BLaER1 (cell line): ENCODE results near the gene PPP6C.
A peak's percentile ranks its signal among the peaks of the same experiment; 100 is the strongest.
"Not testable (repeated sequence)": the region's sequence is repeated elsewhere in the genome, so short reads cannot be mapped to it uniquely, and the experiment has no call there.

Experiments
- H3K27ac ChIP-seq: shearing (Covaris generic); formaldehyde crosslinking; 2 replicates; pipeline ENCODE4 v1.8.1; 2022
- H3K27me3 ChIP-seq: shearing (Covaris generic); formaldehyde crosslinking; 2 replicates; pipeline ENCODE4 v1.8.1; 2022
- H3K36me3 ChIP-seq: shearing (Covaris generic); formaldehyde crosslinking; 2 replicates; pipeline ENCODE4 v1.8.1; 2022
- H3K4me1 ChIP-seq: shearing (Covaris generic); formaldehyde crosslinking; 2 replicates; pipeline ENCODE4 v1.8.1; 2022
- H3K4me2 ChIP-seq: shearing (Covaris generic); formaldehyde crosslinking; 2 replicates; pipeline ENCODE4 v1.8.1; 2022
- H3K4me3 ChIP-seq: shearing (Covaris generic); formaldehyde crosslinking; 2 replicates; pipeline ENCODE4 v1.8.1; 2022
- H3K9ac ChIP-seq: shearing (Covaris generic); formaldehyde crosslinking; 2 replicates; pipeline ENCODE4 v1.8.1; 2022
- H3K9me3 ChIP-seq: shearing (Covaris generic); formaldehyde crosslinking; 2 replicates; pipeline ENCODE4 v1.8.1; 2022
- H4K20me1 ChIP-seq: shearing (Covaris generic); formaldehyde crosslinking; 2 replicates; pipeline ENCODE4 v1.8.1; 2022
- Cebpa-rat ChIP-seq: shearing (Covaris generic); IDR thresholded peaks from 2 replicates; pipeline ENCODE4 v1.8.1; 2022

The PPP6C gene

DNA sequence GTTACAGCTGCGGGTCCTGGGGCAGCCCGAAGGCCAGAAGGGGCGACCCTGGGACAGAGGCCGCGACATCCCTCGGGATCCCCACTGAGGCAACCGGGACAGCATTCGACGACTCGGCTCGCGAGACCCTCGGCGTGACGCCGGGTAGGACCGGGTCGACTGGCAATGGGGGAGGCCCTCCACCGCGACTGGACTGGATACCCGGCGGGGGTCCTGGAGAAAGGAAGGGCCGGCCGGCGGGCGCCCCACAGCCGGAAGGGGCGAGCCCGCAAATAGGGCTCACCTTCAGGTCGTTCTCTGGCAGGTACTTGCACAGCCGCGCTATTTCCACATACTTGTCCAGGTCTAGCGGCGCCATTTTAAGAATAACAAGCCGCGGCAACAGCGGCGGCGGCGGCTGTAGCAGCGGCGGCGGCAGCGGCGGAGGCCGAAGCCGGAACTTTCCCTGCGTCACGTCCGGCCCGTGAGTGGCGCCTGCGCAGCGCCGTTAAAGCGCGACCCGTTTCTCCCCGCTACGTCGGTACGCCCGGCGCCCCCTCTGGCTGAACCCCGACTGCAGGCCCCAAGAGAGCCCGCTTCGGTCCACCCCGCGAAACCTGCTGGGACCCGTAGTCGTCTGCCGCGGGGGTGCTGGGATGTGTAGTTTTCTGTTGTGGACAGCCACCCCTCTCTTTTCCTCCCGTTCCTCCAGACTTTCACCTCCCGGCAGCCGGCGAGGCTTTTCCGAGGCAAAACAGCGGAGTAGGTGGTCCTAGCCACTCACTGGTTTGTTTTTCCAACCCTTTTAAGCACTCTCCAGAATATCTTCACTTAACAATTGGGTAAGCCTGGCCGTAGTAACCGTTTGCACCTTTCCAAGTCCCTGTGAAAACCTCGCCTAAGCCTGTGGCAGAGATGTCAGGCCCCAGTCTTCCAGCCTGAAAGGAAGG, at the start of gene PPP6C:
PPP6C (minus strand) TSS at position 443 of the 929 bp plus-strand sequence; CDS start at position 358, 85 bp downstream.
- H3K36me3 ChIP-seq: peaks cover 12% of the 10 kb centered on the region
- peaks cover 48% of the 10 kb centered on the region for H4K20me1 ChIP-seq
- H3K4me1 ChIP-seq: peaks cover 35% of the 10 kb centered on the region
- no peaks in the 10 kb centered on the region for H3K27me3 ChIP-seq
- peak within 1 kb of the TSS; percentile 98 for H3K9ac ChIP-seq
- peak within 1 kb of the TSS; percentile 96 for H3K27ac ChIP-seq
- H3K4me3 ChIP-seq: peak within 1 kb of the TSS; percentile 95
- H3K9me3 ChIP-seq: no peaks in the 10 kb centered on the region
- peak within 1 kb of the TSS; percentile 96 for H3K4me2 ChIP-seq
- TF ChIP-seq Cebpa-rat: no peak

GRCh38 chr9:125238915-125239446, 49.4 kb upstream of the PPP6C start:
- Histone ChIP-seq H3K4me3 (peak overlapping the region; percentile 82), H3K27ac (no peak overlapping the region), H3K9me3 (no peaks in the 10 kb centered on the region), H3K36me3 (peaks cover 56% of the 10 kb centered on the region), H3K4me1 (peaks cover 51% of the 10 kb centered on the region), H3K4me2 (peak overlapping the region; percentile 73), H4K20me1 (peaks cover 69% of the 10 kb centered on the region), H3K27me3 (no peaks in the 10 kb centered on the region), H3K9ac (peak overlapping the region; percentile 97; the same call in 1 of the 2 replicates)
- no peak for TF ChIP-seq Cebpa-rat

DNA sequence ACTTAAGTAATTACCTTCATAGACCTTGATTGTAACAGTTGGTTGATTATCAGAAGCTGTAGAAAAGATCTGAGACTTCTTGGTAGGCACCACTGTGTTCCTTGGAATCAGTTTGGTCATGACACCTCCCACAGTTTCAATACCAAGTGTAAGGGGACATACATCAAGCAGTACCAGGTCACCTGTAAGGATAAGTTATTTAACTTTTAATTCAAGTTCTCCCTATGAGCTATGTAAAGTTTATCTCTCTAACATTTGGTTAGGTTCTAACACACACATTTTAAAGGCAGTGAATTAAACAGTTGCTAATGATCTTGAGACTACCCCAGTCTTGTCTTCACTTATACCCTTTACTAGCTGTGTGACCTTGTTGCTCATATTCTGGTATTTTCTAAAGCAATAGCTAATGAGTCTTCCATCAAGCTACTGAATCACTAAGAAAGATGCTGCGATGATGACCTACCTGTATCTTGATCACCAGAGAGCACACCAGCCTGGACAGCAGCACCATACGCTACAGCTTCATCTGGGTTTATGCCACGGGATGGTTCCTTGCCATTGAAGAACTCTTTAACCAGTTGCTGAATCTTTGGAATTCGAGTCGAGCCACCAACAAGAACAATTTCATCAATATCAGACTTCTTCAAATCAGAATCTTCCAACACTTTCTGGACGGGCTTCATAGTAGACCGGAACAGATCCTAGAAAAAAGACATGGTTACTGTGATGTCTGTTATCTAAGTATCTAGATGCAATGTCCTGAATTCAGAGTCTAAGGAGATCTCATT, 48.7 kb upstream of the PPP6C start:
- H3K27me3 ChIP-seq: no peaks in the 10 kb centered on the region
- TF ChIP-seq Cebpa-rat: no peak
- peak overlapping the region; percentile 82 for H3K4me3 ChIP-seq
- peaks cover 62% of the 10 kb centered on the region for H3K36me3 ChIP-seq
- H3K9me3 ChIP-seq: no peaks in the 10 kb centered on the region
- H4K20me1 ChIP-seq: peaks cover 74% of the 10 kb centered on the region
- H3K4me1 ChIP-seq: peaks cover 51% of the 10 kb centered on the region
- H3K27ac ChIP-seq: no peak overlapping the region
- H3K9ac ChIP-seq: peak overlapping the region; percentile 97; the same call in 1 of the 2 replicates
- peak overlapping the region; percentile 73 for H3K4me2 ChIP-seq

DNA sequence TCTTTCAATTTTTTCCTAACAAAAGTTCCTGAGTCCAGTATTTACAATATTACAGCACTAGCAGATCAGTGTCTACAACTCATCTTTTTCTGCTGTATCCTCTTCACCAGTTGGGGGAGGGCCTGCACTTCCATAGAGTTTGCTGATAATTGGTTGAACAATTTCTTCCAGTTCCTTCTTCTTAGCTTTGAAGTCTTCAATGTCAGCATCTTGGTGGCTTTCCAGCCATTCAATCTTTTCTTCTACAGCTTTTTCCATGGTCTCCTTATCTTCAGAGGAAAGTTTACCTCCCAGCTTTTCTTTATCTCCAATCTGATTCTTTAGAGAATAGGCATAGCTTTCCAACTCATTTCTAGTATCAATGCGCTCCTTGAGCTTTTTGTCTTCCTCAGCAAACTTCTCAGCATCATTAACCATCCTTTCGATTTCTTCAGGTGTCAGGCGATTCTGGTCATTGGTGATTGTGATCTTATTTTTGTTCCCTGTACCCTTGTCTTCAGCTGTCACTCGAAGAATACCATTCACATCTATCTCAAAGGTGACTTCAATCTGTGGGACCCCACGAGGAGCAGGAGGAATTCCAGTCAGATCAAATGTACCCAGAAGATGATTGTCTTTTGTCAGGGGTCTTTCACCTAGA, 47.0 kb upstream of the PPP6C start:
- Histone ChIP-seq H3K4me2 (peak overlapping the region; percentile 73), H3K36me3 (peaks cover 77% of the 10 kb centered on the region), H3K4me1 (peaks cover 42% of the 10 kb centered on the region), H4K20me1 (peaks cover 74% of the 10 kb centered on the region)
- not testable (repeated sequence) for H3K9ac ChIP-seq, H3K4me3 ChIP-seq, H3K27me3 ChIP-seq, H3K9me3 ChIP-seq, H3K27ac ChIP-seq

GRCh38 chr9:125235804-125236519, 46.4 kb upstream of the PPP6C start:
- no peak overlapping the region for H3K9ac ChIP-seq
- H3K4me2 ChIP-seq: peak overlapping the region; percentile 73
- no peak overlapping the region for H3K4me3 ChIP-seq
- H3K4me1 ChIP-seq: peaks cover 42% of the 10 kb centered on the region
- H3K9me3 ChIP-seq: no peaks in the 10 kb centered on the region
- no peak for TF ChIP-seq Cebpa-rat
- H3K36me3 ChIP-seq: peaks cover 83% of the 10 kb centered on the region
- no peaks in the 10 kb centered on the region for H3K27me3 ChIP-seq
- H3K27ac ChIP-seq: no peak overlapping the region
- peaks cover 73% of the 10 kb centered on the region for H4K20me1 ChIP-seq

- not testable (repeated sequence) for H3K27ac ChIP-seq, H3K9ac ChIP-seq, H3K9me3 ChIP-seq, H3K4me2 ChIP-seq, H3K27me3 ChIP-seq, H3K4me3 ChIP-seq
- peaks cover 35% of the 10 kb centered on the region for H3K4me1 ChIP-seq
- peaks cover 91% of the 10 kb centered on the region for H3K36me3 ChIP-seq
- peaks cover 55% of the 10 kb centered on the region for H4K20me1 ChIP-seq
Measured at GRCh38 chr9:125234099-125234498, 44.5 kb upstream of the PPP6C start.

DNA sequence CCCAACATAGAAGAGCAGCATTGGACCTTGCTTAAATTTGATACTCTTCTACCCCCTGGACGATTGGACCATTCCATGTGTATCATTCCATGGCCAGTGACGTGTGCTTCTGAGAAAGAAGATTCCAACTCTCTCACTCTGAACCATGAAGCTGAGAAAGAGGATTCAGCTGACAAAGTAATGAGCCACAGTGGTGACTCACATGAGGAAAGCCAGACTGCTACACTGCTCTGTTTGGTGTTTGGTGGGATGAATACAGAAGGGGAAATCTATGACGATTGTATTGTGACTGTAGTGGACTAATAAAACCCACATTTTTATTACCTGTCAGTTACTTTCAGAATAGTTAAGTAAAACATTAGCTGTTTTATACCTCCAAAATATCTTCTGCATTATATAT, 44.1 kb upstream of the PPP6C start:
- H3K9ac ChIP-seq: no peak overlapping the region
- H4K20me1 ChIP-seq: peaks cover 50% of the 10 kb centered on the region
- no peak overlapping the region for H3K27ac ChIP-seq
- H3K4me2 ChIP-seq: no peak overlapping the region
- peaks cover 90% of the 10 kb centered on the region for H3K36me3 ChIP-seq
- TF ChIP-seq Cebpa-rat: no peak
- H3K4me1 ChIP-seq: peaks cover 31% of the 10 kb centered on the region
- no peaks in the 10 kb centered on the region for H3K9me3 ChIP-seq
- no peak overlapping the region for H3K4me3 ChIP-seq
- H3K27me3 ChIP-seq: no peaks in the 10 kb centered on the region

DNA sequence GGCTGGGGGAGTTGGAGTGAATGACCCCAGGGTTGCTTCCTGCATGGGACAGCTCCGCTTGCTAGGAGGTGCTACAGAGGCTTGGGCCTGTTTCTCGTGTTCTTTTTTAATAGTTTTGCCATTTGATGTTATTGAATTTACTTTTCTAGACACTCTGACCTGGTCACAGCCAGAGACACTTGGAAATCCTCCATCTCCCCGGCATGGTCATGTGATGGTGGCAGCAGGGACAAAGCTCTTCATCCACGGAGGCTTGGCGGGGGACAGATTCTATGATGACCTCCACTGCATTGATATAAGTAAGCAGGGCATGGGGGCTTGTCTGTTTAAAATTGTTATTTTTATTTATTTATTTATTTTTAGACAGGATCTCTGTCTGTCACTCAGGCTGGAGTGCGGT, 38.2 kb upstream of the PPP6C start:
- TF ChIP-seq Cebpa-rat: no peak
- Histone ChIP-seq H3K4me1 (no peaks in the 10 kb centered on the region), H3K27ac (no peak overlapping the region), H3K9ac (no peak overlapping the region), H4K20me1 (no peaks in the 10 kb centered on the region), H3K36me3 (peaks cover 80% of the 10 kb centered on the region), H3K27me3 (no peaks in the 10 kb centered on the region), H3K4me3 (no peak overlapping the region), H3K4me2 (no peak overlapping the region), H3K9me3 (no peaks in the 10 kb centered on the region)

- H3K4me2 ChIP-seq, H3K4me3 ChIP-seq, H3K4me1 ChIP-seq, H3K27me3 ChIP-seq, H3K9ac ChIP-seq, H3K27ac ChIP-seq, H4K20me1 ChIP-seq, H3K9me3 ChIP-seq: not testable (repeated sequence)
- peaks cover 85% of the 10 kb centered on the region for H3K36me3 ChIP-seq
Measured at GRCh38 chr9:125224858-125225257, 35.3 kb upstream of the PPP6C start.
